Osteocyte (in vitro differentiated cells): ENCODE data around the gene ACACA. TPM values are rescaled to one million over a fixed set of nuclear protein-coding genes. Genes with fewer than 3 reads are reported as not detected.

Experiments
- DNase-seq: peaks from one replicate; pipeline ENCODE4 v3.0.0; 2021; ENCODE audit warnings: mixed read lengths; ENCODE audit not compliant: unreplicated experiment; ENCODE audit errors: extremely low spot score
- H3K27ac Mint-ChIP-seq: one replicate; pipeline ENCODE4 v1.8.0; 2021; ENCODE audit warnings: mild to moderate bottlenecking, mixed read lengths; ENCODE audit not compliant: unreplicated experiment
- H3K27me3 Mint-ChIP-seq: one replicate; pipeline ENCODE4 v1.8.0; 2021; ENCODE audit warnings: mixed read lengths; ENCODE audit not compliant: unreplicated experiment
- H3K36me3 Mint-ChIP-seq: one replicate; pipeline ENCODE4 v1.8.0; 2021; ENCODE audit warnings: mixed read lengths; ENCODE audit not compliant: unreplicated experiment
- H3K4me1 Mint-ChIP-seq: one replicate; pipeline ENCODE4 v1.8.0; 2021; ENCODE audit warnings: mixed read lengths; ENCODE audit not compliant: unreplicated experiment
- H3K4me3 Mint-ChIP-seq: one replicate; pipeline ENCODE4 v1.8.0; 2021; ENCODE audit warnings: mild to moderate bottlenecking, moderate library complexity, mixed read lengths; ENCODE audit not compliant: unreplicated experiment
- H3K9me3 Mint-ChIP-seq: one replicate; pipeline ENCODE4 v1.8.0; 2021; ENCODE audit warnings: mixed read lengths; ENCODE audit not compliant: unreplicated experiment
- total RNA-seq: library from RNA; stranded (reverse); gene quantifications from 2 replicates; pipeline ENCODE4 v1.2.1, GENCODE V29; 2021
- TF ChIP-seq, protein P1 (sequence below): fragments of 200-600 bp; sonication (generic); IDR thresholded peaks from 2 replicates; pipeline ENCODE4 v1.5.0; 2021; ENCODE audit warnings: antibody characterized with exemption, mild to moderate bottlenecking, moderate library complexity

ACACA gene
- total RNA-seq, 1 donor from 2014 or later = 63.5 TPM

- TF ChIP-seq, protein P1, sequence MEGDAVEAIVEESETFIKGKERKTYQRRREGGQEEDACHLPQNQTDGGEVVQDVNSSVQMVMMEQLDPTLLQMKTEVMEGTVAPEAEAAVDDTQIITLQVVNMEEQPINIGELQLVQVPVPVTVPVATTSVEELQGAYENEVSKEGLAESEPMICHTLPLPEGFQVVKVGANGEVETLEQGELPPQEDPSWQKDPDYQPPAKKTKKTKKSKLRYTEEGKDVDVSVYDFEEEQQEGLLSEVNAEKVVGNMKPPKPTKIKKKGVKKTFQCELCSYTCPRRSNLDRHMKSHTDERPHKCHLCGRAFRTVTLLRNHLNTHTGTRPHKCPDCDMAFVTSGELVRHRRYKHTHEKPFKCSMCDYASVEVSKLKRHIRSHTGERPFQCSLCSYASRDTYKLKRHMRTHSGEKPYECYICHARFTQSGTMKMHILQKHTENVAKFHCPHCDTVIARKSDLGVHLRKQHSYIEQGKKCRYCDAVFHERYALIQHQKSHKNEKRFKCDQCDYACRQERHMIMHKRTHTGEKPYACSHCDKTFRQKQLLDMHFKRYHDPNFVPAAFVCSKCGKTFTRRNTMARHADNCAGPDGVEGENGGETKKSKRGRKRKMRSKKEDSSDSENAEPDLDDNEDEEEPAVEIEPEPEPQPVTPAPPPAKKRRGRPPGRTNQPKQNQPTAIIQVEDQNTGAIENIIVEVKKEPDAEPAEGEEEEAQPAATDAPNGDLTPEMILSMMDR = no peak
- DNase-seq = peak; percentile 10
Measured at GRCh38 chr17:37315601-37316000, 91.0 kb downstream of the ACACA start.

GRCh38 chr17:37312137-37312923 lies 94.3 kb downstream of the ACACA start:
- Mint-ChIP-seq H3K9me3 (no peaks in the 10 kb centered on the region), H3K36me3 (peaks cover 6% of the 10 kb centered on the region), H3K4me3 (no peak overlapping the region), H3K27me3 (no peaks in the 10 kb centered on the region), H3K4me1 (peaks cover 4% of the 10 kb centered on the region), H3K27ac (no peak overlapping the region)
- DNase-seq = peak; percentile 21
- TF ChIP-seq, protein P1 = no peak

More at GRCh38 chr17:37315601-37316000, 91.0 kb downstream of the ACACA start:
- peaks cover 2% of the 10 kb centered on the region for H3K36me3 Mint-ChIP-seq
- no peaks in the 10 kb centered on the region for H3K27me3 Mint-ChIP-seq
- H3K27ac Mint-ChIP-seq = no peak overlapping the region
- H3K9me3 Mint-ChIP-seq = no peaks in the 10 kb centered on the region
- H3K4me3 Mint-ChIP-seq = no peak overlapping the region
- H3K4me1 Mint-ChIP-seq = peaks cover 5% of the 10 kb centered on the region

- no peak overlapping the region for H3K27ac Mint-ChIP-seq
- H3K4me1 Mint-ChIP-seq = peaks cover 4% of the 10 kb centered on the region
- no peaks in the 10 kb centered on the region for H3K9me3 Mint-ChIP-seq
- no peak for DNase-seq
- peaks cover 6% of the 10 kb centered on the region for H3K36me3 Mint-ChIP-seq
- H3K4me3 Mint-ChIP-seq = no peak overlapping the region
- no peaks in the 10 kb centered on the region for H3K27me3 Mint-ChIP-seq
- TF ChIP-seq, protein P1 = no peak
Measured at GRCh38 chr17:37310940-37311339, 95.7 kb downstream of the ACACA start.

- no peaks in the 10 kb centered on the region for H3K27me3 Mint-ChIP-seq
- no peak overlapping the region for H3K4me3 Mint-ChIP-seq
- no peak overlapping the region for H3K27ac Mint-ChIP-seq
- DNase-seq = no peak
- H3K9me3 Mint-ChIP-seq = no peaks in the 10 kb centered on the region
- TF ChIP-seq, protein P1 = no peak
- H3K36me3 Mint-ChIP-seq = peaks cover 6% of the 10 kb centered on the region
- H3K4me1 Mint-ChIP-seq = peaks cover 4% of the 10 kb centered on the region
Measured at GRCh38 chr17:37309051-37309450, 97.6 kb downstream of the ACACA start.

- no peaks in the 10 kb centered on the region for H3K9me3 Mint-ChIP-seq
- H3K27ac Mint-ChIP-seq = no peak overlapping the region
- TF ChIP-seq, protein P1 = no peak
- no peaks in the 10 kb centered on the region for H3K27me3 Mint-ChIP-seq
- no peak overlapping the region for H3K4me3 Mint-ChIP-seq
- peaks cover under 1% of the 10 kb centered on the region for H3K4me1 Mint-ChIP-seq
- peaks cover 7% of the 10 kb centered on the region for H3K36me3 Mint-ChIP-seq
- no peak for DNase-seq
Measured at GRCh38 chr17:37305406-37305905, 101.2 kb downstream of the ACACA start.
